ENCODE measurements around the gene RAB44.

DNA sequence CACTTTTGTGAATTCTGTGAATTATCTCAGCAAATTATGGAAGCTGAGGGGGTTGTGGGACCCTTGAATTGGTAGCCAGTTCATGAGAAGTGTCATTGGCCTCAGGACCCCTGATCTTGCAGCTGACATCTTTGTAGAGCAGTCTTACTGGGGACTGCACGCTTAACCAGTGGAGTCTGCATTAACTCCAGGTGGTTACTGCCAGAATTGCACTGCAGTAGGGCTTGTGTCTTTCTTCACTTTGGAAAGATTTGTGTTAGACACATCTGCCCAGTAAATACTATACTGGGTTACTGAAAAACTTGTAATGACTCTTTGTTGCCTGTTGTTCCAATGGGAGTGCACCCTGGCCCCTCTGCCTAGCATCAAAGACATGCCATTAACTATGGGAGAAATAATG, 40.4 kb upstream of the RAB44 start:
- TF ChIP-seq, protein P1, sequence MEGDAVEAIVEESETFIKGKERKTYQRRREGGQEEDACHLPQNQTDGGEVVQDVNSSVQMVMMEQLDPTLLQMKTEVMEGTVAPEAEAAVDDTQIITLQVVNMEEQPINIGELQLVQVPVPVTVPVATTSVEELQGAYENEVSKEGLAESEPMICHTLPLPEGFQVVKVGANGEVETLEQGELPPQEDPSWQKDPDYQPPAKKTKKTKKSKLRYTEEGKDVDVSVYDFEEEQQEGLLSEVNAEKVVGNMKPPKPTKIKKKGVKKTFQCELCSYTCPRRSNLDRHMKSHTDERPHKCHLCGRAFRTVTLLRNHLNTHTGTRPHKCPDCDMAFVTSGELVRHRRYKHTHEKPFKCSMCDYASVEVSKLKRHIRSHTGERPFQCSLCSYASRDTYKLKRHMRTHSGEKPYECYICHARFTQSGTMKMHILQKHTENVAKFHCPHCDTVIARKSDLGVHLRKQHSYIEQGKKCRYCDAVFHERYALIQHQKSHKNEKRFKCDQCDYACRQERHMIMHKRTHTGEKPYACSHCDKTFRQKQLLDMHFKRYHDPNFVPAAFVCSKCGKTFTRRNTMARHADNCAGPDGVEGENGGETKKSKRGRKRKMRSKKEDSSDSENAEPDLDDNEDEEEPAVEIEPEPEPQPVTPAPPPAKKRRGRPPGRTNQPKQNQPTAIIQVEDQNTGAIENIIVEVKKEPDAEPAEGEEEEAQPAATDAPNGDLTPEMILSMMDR (IDR thresholded peaks at IDR 0.05) = no peak
- no peak for TF ChIP-seq ZFX (IDR thresholded peaks at IDR 0.05; ENCODE audit: borderline replicate concordance)
